ENCODE results near the gene RHBDF2. TPM values are rescaled to one million over a fixed set of nuclear protein-coding genes. Genes with fewer than 3 reads are reported as not detected.

Gene RHBDF2
- total RNA-seq, 1 donor from 2014 or later: 3.7 TPM

DNA sequence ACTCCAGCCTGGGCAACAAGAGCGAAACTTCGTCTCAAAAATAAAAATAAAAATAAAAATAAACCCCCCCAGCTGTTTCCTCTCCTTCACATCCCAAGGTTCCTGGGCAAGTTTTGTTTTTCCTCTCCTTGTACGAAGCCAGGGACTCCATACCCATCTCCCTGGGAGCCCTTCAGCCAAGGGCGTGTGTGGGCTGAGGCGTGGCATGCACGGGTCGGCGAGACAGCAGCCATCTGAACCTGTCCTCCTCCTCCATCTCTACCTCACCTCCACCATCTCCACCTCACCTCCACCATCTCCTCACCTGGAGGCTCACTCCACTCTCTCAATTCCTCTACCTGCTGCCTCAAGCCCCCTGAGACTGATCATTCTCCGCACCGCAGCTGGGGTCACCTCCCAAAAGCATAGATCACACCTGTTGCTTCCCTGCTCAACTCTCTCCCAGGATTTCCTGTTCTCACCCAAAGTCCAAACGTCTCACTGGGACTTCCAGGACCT lies 16.9 kb downstream of the RHBDF2 start:
- Histone ChIP-seq H3K9me3 (ENCODE audit: control insufficient read depth in 3 of 3, low read length in 3 of 3) (no peaks in the 10 kb centered on the region), H3K9ac (ENCODE audit: low read depth in 1 of 3, low read length in 3 of 3) (no peak overlapping the region), H3K4me3 (ENCODE audit: low read length in 3 of 3) (no peak overlapping the region), H3K27ac (ENCODE audit: low read depth, low read length) (no peak overlapping the region), H3K36me3 (ENCODE audit: control insufficient read depth in 3 of 3, insufficient read depth in 3 of 3, low read length in 3 of 3) (peaks cover 0 to 5% (median 0%) of the 10 kb centered on the region in 3 donors), H3K27me3 (ENCODE audit: control insufficient read depth in 3 of 3, insufficient read depth in 3 of 3, low read length in 3 of 3) (no peaks in the 10 kb centered on the region), H3K4me1 (ENCODE audit: control insufficient read depth in 3 of 3, insufficient read depth in 3 of 3, low read length in 3 of 3) (peaks cover 0 to 10% (median 5%) of the 10 kb centered on the region in 3 donors)

DNA sequence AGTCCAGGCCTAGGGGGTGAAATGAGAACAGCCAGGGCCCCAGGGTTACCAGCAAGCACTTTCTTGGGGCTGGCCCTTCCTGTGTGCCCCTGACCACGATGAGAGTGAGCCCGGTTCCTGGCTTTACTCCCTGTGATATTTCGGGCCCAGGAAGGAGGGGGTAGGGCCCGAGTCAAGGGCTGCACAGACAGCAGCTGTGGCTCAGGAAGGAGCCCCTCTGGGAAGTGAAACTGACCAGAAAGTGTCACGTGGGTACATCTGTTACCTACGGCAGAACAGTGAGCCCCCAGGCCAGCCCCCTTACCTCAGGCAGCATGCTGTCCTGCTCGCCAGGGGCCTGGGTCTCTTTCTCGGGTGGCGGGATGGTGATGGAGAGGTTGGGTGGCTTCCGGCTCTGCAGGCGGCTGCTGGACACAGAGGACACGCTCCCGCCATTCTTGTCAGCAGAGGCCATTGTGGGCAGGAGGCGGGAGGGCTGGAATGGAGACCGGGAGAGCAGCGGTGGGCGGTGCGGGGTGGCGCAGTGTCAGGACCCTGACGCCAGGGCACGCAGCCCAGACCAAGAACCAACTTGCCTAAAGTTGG lies 20.1 kb downstream of the RHBDF2 start:
- Histone ChIP-seq H3K4me1 (ENCODE audit: control insufficient read depth in 3 of 3, insufficient read depth in 3 of 3, low read length in 3 of 3) (peaks cover 0 to 10% (median 5%) of the 10 kb centered on the region in 3 donors), H3K27ac (ENCODE audit: low read depth, low read length) (no peak overlapping the region), H3K36me3 (ENCODE audit: control insufficient read depth in 3 of 3, insufficient read depth in 3 of 3, low read length in 3 of 3) (peaks cover 8 to 16% (median 9%) of the 10 kb centered on the region in 3 donors), H3K9ac (ENCODE audit: low read depth in 1 of 3, low read length in 3 of 3) (no peak overlapping the region), H3K27me3 (ENCODE audit: control insufficient read depth in 3 of 3, insufficient read depth in 3 of 3, low read length in 3 of 3) (no peaks in the 10 kb centered on the region), H3K4me3 (ENCODE audit: low read length in 3 of 3) (no peak overlapping the region), H3K9me3 (ENCODE audit: control insufficient read depth in 3 of 3, low read length in 3 of 3) (no peaks in the 10 kb centered on the region)

- Histone ChIP-seq H3K27me3 (ENCODE audit: control insufficient read depth in 3 of 3, insufficient read depth in 3 of 3, low read length in 3 of 3) (no peaks in the 10 kb centered on the region), H3K9me3 (ENCODE audit: control insufficient read depth in 3 of 3, low read length in 3 of 3) (no peaks in the 10 kb centered on the region), H3K9ac (ENCODE audit: low read depth in 1 of 3, low read length in 3 of 3) (no peak overlapping the region), H3K4me1 (ENCODE audit: control insufficient read depth in 3 of 3, insufficient read depth in 3 of 3, low read length in 3 of 3) (peaks cover 0 to 6% (median 3%) of the 10 kb centered on the region in 3 donors), H3K4me3 (ENCODE audit: low read length in 3 of 3) (no peak overlapping the region), H3K27ac (ENCODE audit: low read depth, low read length) (no peak overlapping the region), H3K36me3 (ENCODE audit: control insufficient read depth in 3 of 3, insufficient read depth in 3 of 3, low read length in 3 of 3) (peaks cover 8 to 16% (median 9%) of the 10 kb centered on the region in 3 donors)
Observed at GRCh38 chr17:76480632-76481031, 20.6 kb downstream of the RHBDF2 start.

DNA sequence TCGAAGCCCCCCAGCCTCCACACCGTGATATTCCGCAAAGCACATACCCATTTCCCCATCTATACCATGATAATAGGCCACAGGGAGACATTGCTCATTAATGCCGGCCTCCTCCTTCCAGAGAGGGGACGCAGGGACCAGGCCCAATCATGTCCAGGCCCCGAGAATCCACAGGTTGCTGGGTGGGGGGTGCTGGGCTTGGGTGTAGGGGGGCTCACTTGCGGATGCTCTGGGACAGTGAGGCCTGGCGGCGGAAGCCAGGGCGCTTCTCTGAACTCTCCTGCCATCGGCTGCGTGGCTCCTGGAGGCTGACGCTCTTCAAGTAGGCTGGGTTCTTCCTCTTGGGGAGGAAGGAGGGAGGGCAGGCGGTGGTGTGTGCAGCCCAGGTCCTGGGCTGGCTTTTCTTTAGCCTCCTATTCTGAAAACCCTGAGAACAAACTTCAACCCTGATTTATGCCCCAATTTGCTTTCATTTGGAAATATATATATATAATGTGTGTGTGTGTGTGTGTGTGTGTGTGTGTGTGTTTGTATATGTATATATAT lies 21.6 kb downstream of the RHBDF2 start:
- Histone ChIP-seq H3K4me3 (ENCODE audit: low read length in 3 of 3) (no peak overlapping the region), H3K27ac (ENCODE audit: low read depth, low read length) (no peak overlapping the region), H3K4me1 (ENCODE audit: control insufficient read depth in 3 of 3, insufficient read depth in 3 of 3, low read length in 3 of 3) (peaks cover 0 to 3% (median 0%) of the 10 kb centered on the region in 3 donors), H3K27me3 (ENCODE audit: control insufficient read depth in 3 of 3, insufficient read depth in 3 of 3, low read length in 3 of 3) (no peaks in the 10 kb centered on the region), H3K9me3 (ENCODE audit: control insufficient read depth in 3 of 3, low read length in 3 of 3) (no peaks in the 10 kb centered on the region), H3K36me3 (ENCODE audit: control insufficient read depth in 3 of 3, insufficient read depth in 3 of 3, low read length in 3 of 3) (peaks cover 13 to 20% (median 15%) of the 10 kb centered on the region in 3 donors), H3K9ac (ENCODE audit: low read depth in 1 of 3, low read length in 3 of 3) (no peak overlapping the region)

GRCh38 chr17:76478730-76479514 lies 22.3 kb downstream of the RHBDF2 start:
- Histone ChIP-seq H3K4me1 (ENCODE audit: control insufficient read depth in 3 of 3, insufficient read depth in 3 of 3, low read length in 3 of 3) (peaks cover 0 to 3% (median 0%) of the 10 kb centered on the region in 3 donors), H3K9me3 (ENCODE audit: control insufficient read depth in 3 of 3, low read length in 3 of 3) (no peaks in the 10 kb centered on the region), H3K4me3 (ENCODE audit: low read length in 3 of 3) (no peak overlapping the region), H3K27me3 (ENCODE audit: control insufficient read depth in 3 of 3, insufficient read depth in 3 of 3, low read length in 3 of 3) (no peaks in the 10 kb centered on the region), H3K36me3 (ENCODE audit: control insufficient read depth in 3 of 3, insufficient read depth in 3 of 3, low read length in 3 of 3) (peaks cover 15 to 22% (median 21%) of the 10 kb centered on the region in 3 donors), H3K27ac (ENCODE audit: low read depth, low read length) (no peak overlapping the region), H3K9ac (ENCODE audit: low read depth in 1 of 3, low read length in 3 of 3) (no peak overlapping the region)

GRCh38 chr17:76478097-76478496 lies 23.1 kb downstream of the RHBDF2 start:
- Histone ChIP-seq H3K4me3 (ENCODE audit: low read length in 3 of 3) (no peak overlapping the region), H3K27ac (ENCODE audit: low read depth, low read length) (no peak overlapping the region), H3K4me1 (ENCODE audit: control insufficient read depth in 3 of 3, insufficient read depth in 3 of 3, low read length in 3 of 3) (peaks cover 0 to 3% (median 0%) of the 10 kb centered on the region in 3 donors), H3K27me3 (ENCODE audit: control insufficient read depth in 3 of 3, insufficient read depth in 3 of 3, low read length in 3 of 3) (no peaks in the 10 kb centered on the region), H3K9me3 (ENCODE audit: control insufficient read depth in 3 of 3, low read length in 3 of 3) (no peaks in the 10 kb centered on the region), H3K9ac (ENCODE audit: low read depth in 1 of 3, low read length in 3 of 3) (no peak overlapping the region), H3K36me3 (ENCODE audit: control insufficient read depth in 3 of 3, insufficient read depth in 3 of 3, low read length in 3 of 3) (peaks cover 19 to 28% (median 26%) of the 10 kb centered on the region in 3 donors)

- no peaks in the 10 kb centered on the region for H3K27me3 ChIP-seq (ENCODE audit: control insufficient read depth in 3 of 3, insufficient read depth in 3 of 3, low read length in 3 of 3)
- H3K36me3 ChIP-seq (ENCODE audit: control insufficient read depth in 3 of 3, insufficient read depth in 3 of 3, low read length in 3 of 3): peaks cover 24 to 34% (median 29%) of the 10 kb centered on the region in 3 donors
- H3K4me3 ChIP-seq (ENCODE audit: low read length in 3 of 3): no peak overlapping the region
- no peak overlapping the region for H3K27ac ChIP-seq (ENCODE audit: low read depth, low read length)
- H3K9ac ChIP-seq (ENCODE audit: low read depth in 1 of 3, low read length in 3 of 3): no peak overlapping the region
- peaks cover 0 to 3% (median 0%) of the 10 kb centered on the region in 3 donors for H3K4me1 ChIP-seq (ENCODE audit: control insufficient read depth in 3 of 3, insufficient read depth in 3 of 3, low read length in 3 of 3)
- no peaks in the 10 kb centered on the region for H3K9me3 ChIP-seq (ENCODE audit: control insufficient read depth in 3 of 3, low read length in 3 of 3)
Observed at GRCh38 chr17:76477576-76477975, 23.6 kb downstream of the RHBDF2 start.

GRCh38 chr17:76476736-76477135 lies 24.5 kb downstream of the RHBDF2 start:
- H3K9ac ChIP-seq (ENCODE audit: low read depth in 1 of 3, low read length in 3 of 3): no peak overlapping the region
- peaks cover 0 to 3% (median 0%) of the 10 kb centered on the region in 3 donors for H3K4me1 ChIP-seq (ENCODE audit: control insufficient read depth in 3 of 3, insufficient read depth in 3 of 3, low read length in 3 of 3)
- H3K27ac ChIP-seq (ENCODE audit: low read depth, low read length): no peak overlapping the region
- peaks cover 27 to 40% (median 35%) of the 10 kb centered on the region in 3 donors for H3K36me3 ChIP-seq (ENCODE audit: control insufficient read depth in 3 of 3, insufficient read depth in 3 of 3, low read length in 3 of 3)
- no peak overlapping the region for H3K4me3 ChIP-seq (ENCODE audit: low read length in 3 of 3)
- no peaks in the 10 kb centered on the region for H3K9me3 ChIP-seq (ENCODE audit: control insufficient read depth in 3 of 3, low read length in 3 of 3)
- no peaks in the 10 kb centered on the region for H3K27me3 ChIP-seq (ENCODE audit: control insufficient read depth in 3 of 3, insufficient read depth in 3 of 3, low read length in 3 of 3)

GRCh38 chr17:76475302-76475701 lies 25.9 kb downstream of the RHBDF2 start:
- Histone ChIP-seq H3K36me3 (ENCODE audit: control insufficient read depth in 3 of 3, insufficient read depth in 3 of 3, low read length in 3 of 3) (peaks cover 33 to 47% (median 39%) of the 10 kb centered on the region in 3 donors), H3K27me3 (ENCODE audit: control insufficient read depth in 3 of 3, insufficient read depth in 3 of 3, low read length in 3 of 3) (no peaks in the 10 kb centered on the region), H3K27ac (ENCODE audit: low read depth, low read length) (no peak overlapping the region), H3K9ac (ENCODE audit: low read depth in 1 of 3, low read length in 3 of 3) (no peak overlapping the region), H3K4me1 (ENCODE audit: control insufficient read depth in 3 of 3, insufficient read depth in 3 of 3, low read length in 3 of 3) (no peaks in the 10 kb centered on the region), H3K9me3 (ENCODE audit: control insufficient read depth in 3 of 3, low read length in 3 of 3) (no peaks in the 10 kb centered on the region), H3K4me3 (ENCODE audit: low read length in 3 of 3) (no peak overlapping the region)

GRCh38 chr17:76474894-76475293 lies 26.3 kb downstream of the RHBDF2 start:
- Histone ChIP-seq H3K36me3 (ENCODE audit: control insufficient read depth in 3 of 3, insufficient read depth in 3 of 3, low read length in 3 of 3) (peaks cover 33 to 47% (median 41%) of the 10 kb centered on the region in 3 donors), H3K9me3 (ENCODE audit: control insufficient read depth in 3 of 3, low read length in 3 of 3) (no peaks in the 10 kb centered on the region), H3K27me3 (ENCODE audit: control insufficient read depth in 3 of 3, insufficient read depth in 3 of 3, low read length in 3 of 3) (no peaks in the 10 kb centered on the region), H3K9ac (ENCODE audit: low read depth in 1 of 3, low read length in 3 of 3) (no peak overlapping the region), H3K4me1 (ENCODE audit: control insufficient read depth in 3 of 3, insufficient read depth in 3 of 3, low read length in 3 of 3) (no peaks in the 10 kb centered on the region), H3K27ac (ENCODE audit: low read depth, low read length) (no peak overlapping the region), H3K4me3 (ENCODE audit: low read length in 3 of 3) (no peak overlapping the region)

Measured in skeletal muscle tissue (tissue), 4 donors.